Skeletal muscle tissue (tissue), 4 donors: ENCODE measurements around the gene VWDE. TPM values are rescaled to one million over a fixed set of nuclear protein-coding genes. Genes with fewer than 3 reads are reported as not detected.

Experiments
- H3K27ac ChIP-seq: one replicate; pipeline ENCODE4 v1.7.0; 2013; ENCODE audit warnings: mild to moderate bottlenecking, low read depth, low read length, inconsistent platforms
- H3K27me3 ChIP-seq, 3 donors: one replicate each; pipeline ENCODE4 v1.7.0; 2013; ENCODE audit warnings: low read length in 3 of 3; ENCODE audit not compliant: control insufficient read depth in 3 of 3, insufficient read depth in 3 of 3
- H3K36me3 ChIP-seq, 3 donors: one replicate each; pipeline ENCODE4 v1.7.0; 2013; ENCODE audit warnings: low read length in 3 of 3; ENCODE audit not compliant: control insufficient read depth in 3 of 3, insufficient read depth in 3 of 3
- H3K4me1 ChIP-seq, 3 donors: one replicate each; pipeline ENCODE4 v1.7.0; 2013; ENCODE audit warnings: low read length in 3 of 3, mild to moderate bottlenecking in 3 of 3; ENCODE audit not compliant: control insufficient read depth in 3 of 3, insufficient read depth in 3 of 3
- H3K4me3 ChIP-seq, 3 donors: one replicate each; pipeline ENCODE4 v1.7.0; 2013; ENCODE audit warnings: low read length in 3 of 3
- H3K9ac ChIP-seq, 3 donors: one replicate each; pipeline ENCODE4 v1.7.0; 2013; ENCODE audit warnings: low read length in 3 of 3, mild to moderate bottlenecking in 3 of 3, moderate library complexity in 2 of 3, low read depth in 1 of 3
- H3K9me3 ChIP-seq, 3 donors: one replicate each; pipeline ENCODE4 v1.7.0; 2013; ENCODE audit warnings: low read length in 3 of 3; ENCODE audit not compliant: control insufficient read depth in 3 of 3
- total RNA-seq: library from RNA; depleted of rRNA; stranded (reverse); fragments of >200 nt; gene quantifications from one replicate; pipeline ENCODE4 v1.2.3, GENCODE V29; 2014
- donor health status: Osteomylitis.

VWDE gene
- total RNA-seq, 1 donor from 2014 or later: 0.52 TPM

- H3K4me3 ChIP-seq: no peak overlapping the region
- no peak overlapping the region for H3K9ac ChIP-seq
- no peaks in the 10 kb centered on the region for H3K27me3 ChIP-seq
- no peaks in the 10 kb centered on the region for H3K36me3 ChIP-seq
- H3K27ac ChIP-seq: no peak overlapping the region
- no peaks in the 10 kb centered on the region for H3K9me3 ChIP-seq
- no peaks in the 10 kb centered on the region for H3K4me1 ChIP-seq
Measured at GRCh38 chr7:12320241-12320986, 83.3 kb downstream of the VWDE start.

- H3K9me3 ChIP-seq: no peaks in the 10 kb centered on the region
- H3K4me1 ChIP-seq: no peaks in the 10 kb centered on the region
- H3K4me3 ChIP-seq: no peak overlapping the region
- H3K27me3 ChIP-seq: no peaks in the 10 kb centered on the region
- H3K9ac ChIP-seq: no peak overlapping the region
- H3K36me3 ChIP-seq: no peaks in the 10 kb centered on the region
- H3K27ac ChIP-seq: no peak overlapping the region
Measured at GRCh38 chr7:12317675-12318074, 86.0 kb downstream of the VWDE start.

GRCh38 chr7:12316925-12317324 lies 86.7 kb downstream of the VWDE start:
- Histone ChIP-seq H3K4me3 (no peak overlapping the region), H3K4me1 (no peaks in the 10 kb centered on the region), H3K9me3 (no peaks in the 10 kb centered on the region), H3K9ac (no peak overlapping the region), H3K27ac (no peak overlapping the region), H3K36me3 (no peaks in the 10 kb centered on the region), H3K27me3 (no peaks in the 10 kb centered on the region)

- no peaks in the 10 kb centered on the region for H3K36me3 ChIP-seq
Measured at GRCh38 chr7:12315049-12315448, 88.6 kb downstream of the VWDE start.

GRCh38 chr7:12314199-12314598 lies 89.5 kb downstream of the VWDE start:
- Histone ChIP-seq H3K4me3 (no peak overlapping the region), H3K9me3 (no peaks in the 10 kb centered on the region), H3K27me3 (no peaks in the 10 kb centered on the region), H3K4me1 (no peaks in the 10 kb centered on the region), H3K9ac (no peak overlapping the region), H3K27ac (no peak overlapping the region), H3K36me3 (no peaks in the 10 kb centered on the region)

More at GRCh38 chr7:12315049-12315448, 88.6 kb downstream of the VWDE start:
- Histone ChIP-seq H3K4me1 (no peaks in the 10 kb centered on the region), H3K4me3 (no peak overlapping the region), H3K9ac (no peak overlapping the region), H3K9me3 (no peaks in the 10 kb centered on the region), H3K27me3 (no peaks in the 10 kb centered on the region), H3K27ac (no peak overlapping the region)

GRCh38 chr7:12305502-12305901 lies 98.2 kb downstream of the VWDE start:
- Histone ChIP-seq H3K36me3 (no peaks in the 10 kb centered on the region), H3K4me1 (no peaks in the 10 kb centered on the region), H3K27me3 (no peaks in the 10 kb centered on the region), H3K9me3 (no peaks in the 10 kb centered on the region), H3K4me3 (no peak overlapping the region), H3K9ac (no peak overlapping the region), H3K27ac (no peak overlapping the region)

GRCh38 chr7:12303495-12303894 lies 100.2 kb downstream of the VWDE start:
- no peak overlapping the region for H3K27ac ChIP-seq
- no peaks in the 10 kb centered on the region for H3K36me3 ChIP-seq
- H3K27me3 ChIP-seq: no peaks in the 10 kb centered on the region
- H3K9ac ChIP-seq: no peak overlapping the region
- no peak overlapping the region for H3K4me3 ChIP-seq
- no peaks in the 10 kb centered on the region for H3K4me1 ChIP-seq
- no peaks in the 10 kb centered on the region for H3K9me3 ChIP-seq

- H3K9me3 ChIP-seq: no peaks in the 10 kb centered on the region
- H3K4me3 ChIP-seq: no peak overlapping the region
- H3K36me3 ChIP-seq: no peaks in the 10 kb centered on the region
- no peaks in the 10 kb centered on the region for H3K27me3 ChIP-seq
- no peak overlapping the region for H3K27ac ChIP-seq
- no peak overlapping the region for H3K9ac ChIP-seq
- no peaks in the 10 kb centered on the region for H3K4me1 ChIP-seq
Measured at GRCh38 chr7:12303062-12303461, 100.6 kb downstream of the VWDE start.

GRCh38 chr7:12300415-12300814 lies 103.2 kb downstream of the VWDE start:
- no peak overlapping the region for H3K4me3 ChIP-seq
- no peaks in the 10 kb centered on the region for H3K27me3 ChIP-seq
- no peak overlapping the region for H3K9ac ChIP-seq
- H3K9me3 ChIP-seq: no peaks in the 10 kb centered on the region
- H3K4me1 ChIP-seq: no peaks in the 10 kb centered on the region
- H3K27ac ChIP-seq: no peak overlapping the region
- H3K36me3 ChIP-seq: no peaks in the 10 kb centered on the region

- Histone ChIP-seq H3K27ac (no peak overlapping the region), H3K4me3 (no peak overlapping the region), H3K9ac (no peak overlapping the region), H3K9me3 (no peaks in the 10 kb centered on the region), H3K36me3 (no peaks in the 10 kb centered on the region), H3K27me3 (no peaks in the 10 kb centered on the region), H3K4me1 (no peaks in the 10 kb centered on the region)
Measured at GRCh38 chr7:12299367-12299766, 104.3 kb downstream of the VWDE start.
